ENCODE results near the gene CDH22.

DNA sequence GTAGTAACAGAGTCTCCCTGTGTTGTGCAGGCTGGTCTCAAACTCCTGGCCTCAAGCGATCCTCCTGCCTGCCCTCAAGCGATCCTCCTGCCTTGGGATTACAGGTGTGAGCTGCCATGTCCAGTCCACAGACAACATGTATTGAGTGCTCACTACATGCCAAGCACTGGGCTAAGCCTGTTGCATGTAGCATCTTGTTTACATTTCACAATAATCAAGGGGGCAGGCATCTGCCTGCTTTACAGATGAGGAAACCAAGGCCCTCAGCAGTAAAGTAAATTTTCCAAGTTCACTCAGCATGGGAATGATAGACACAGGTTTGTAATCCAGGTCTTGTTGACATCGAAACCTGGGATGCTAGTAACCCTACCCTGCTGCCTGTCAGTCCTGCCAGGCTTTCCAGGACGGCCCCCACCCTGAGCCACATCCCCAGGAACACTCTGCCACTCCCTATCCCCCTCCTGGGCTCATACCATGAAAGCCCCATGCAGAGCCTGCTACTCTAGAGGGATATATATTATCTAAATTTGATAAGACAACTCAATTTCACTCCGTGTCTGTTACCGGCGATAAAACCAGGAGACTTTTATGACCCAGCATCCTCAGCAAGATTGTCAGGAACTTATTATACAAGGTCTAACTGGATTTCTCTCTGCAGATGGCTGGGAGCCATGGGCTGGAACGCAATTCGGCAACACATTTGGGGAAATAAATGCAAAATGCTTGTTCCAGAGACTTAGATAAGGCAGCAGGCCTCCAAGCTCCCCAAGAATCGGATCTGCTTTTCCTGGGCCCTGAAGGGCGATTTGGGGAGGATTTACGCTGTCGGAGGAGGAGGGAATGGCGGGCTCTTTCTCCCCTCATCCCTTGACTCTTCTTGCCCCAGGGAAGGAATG lies 159.7 kb downstream of the CDH22 start:
- TF ChIP-seq, protein P1, sequence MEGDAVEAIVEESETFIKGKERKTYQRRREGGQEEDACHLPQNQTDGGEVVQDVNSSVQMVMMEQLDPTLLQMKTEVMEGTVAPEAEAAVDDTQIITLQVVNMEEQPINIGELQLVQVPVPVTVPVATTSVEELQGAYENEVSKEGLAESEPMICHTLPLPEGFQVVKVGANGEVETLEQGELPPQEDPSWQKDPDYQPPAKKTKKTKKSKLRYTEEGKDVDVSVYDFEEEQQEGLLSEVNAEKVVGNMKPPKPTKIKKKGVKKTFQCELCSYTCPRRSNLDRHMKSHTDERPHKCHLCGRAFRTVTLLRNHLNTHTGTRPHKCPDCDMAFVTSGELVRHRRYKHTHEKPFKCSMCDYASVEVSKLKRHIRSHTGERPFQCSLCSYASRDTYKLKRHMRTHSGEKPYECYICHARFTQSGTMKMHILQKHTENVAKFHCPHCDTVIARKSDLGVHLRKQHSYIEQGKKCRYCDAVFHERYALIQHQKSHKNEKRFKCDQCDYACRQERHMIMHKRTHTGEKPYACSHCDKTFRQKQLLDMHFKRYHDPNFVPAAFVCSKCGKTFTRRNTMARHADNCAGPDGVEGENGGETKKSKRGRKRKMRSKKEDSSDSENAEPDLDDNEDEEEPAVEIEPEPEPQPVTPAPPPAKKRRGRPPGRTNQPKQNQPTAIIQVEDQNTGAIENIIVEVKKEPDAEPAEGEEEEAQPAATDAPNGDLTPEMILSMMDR (IDR thresholded peaks at IDR 0.05; ENCODE audit: borderline replicate concordance, extremely low read depth, low read length, poor library complexity, severe bottlenecking) = no peak
- TF ChIP-seq EZH2 (IDR thresholded peaks at IDR 0.05; ENCODE audit: borderline replicate concordance, low read depth, low read length, severe bottlenecking) = no peak

Data from DND-41 (cell line).